ENCODE measurements around the gene EIF2AK3. TPM values are rescaled to one million over a fixed set of nuclear protein-coding genes. Genes with fewer than 3 reads are reported as not detected.

EIF2AK3 gene
- total RNA-seq, 1 donor from 2014 or later = 16.6 TPM

DNA sequence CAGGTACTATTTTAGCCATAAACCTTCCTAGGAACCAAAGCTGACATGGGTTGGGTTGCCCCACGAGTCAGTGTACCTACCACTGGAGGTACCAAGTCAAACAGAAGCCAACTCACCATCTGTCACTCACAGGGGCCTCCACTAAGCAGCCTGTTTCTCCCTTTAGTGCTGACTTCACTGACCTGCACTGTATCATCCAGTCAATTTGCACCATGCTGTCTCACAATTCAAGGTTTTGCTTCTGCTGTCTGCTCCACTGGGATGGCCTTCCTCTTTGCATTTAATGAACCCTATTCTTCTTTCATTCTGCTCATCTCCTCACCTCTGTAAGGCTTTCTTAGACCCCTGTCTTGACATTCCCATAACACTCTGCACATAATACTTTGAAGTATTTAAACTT, 47.2 kb downstream of the EIF2AK3 start:
- TF ChIP-seq, protein P1, sequence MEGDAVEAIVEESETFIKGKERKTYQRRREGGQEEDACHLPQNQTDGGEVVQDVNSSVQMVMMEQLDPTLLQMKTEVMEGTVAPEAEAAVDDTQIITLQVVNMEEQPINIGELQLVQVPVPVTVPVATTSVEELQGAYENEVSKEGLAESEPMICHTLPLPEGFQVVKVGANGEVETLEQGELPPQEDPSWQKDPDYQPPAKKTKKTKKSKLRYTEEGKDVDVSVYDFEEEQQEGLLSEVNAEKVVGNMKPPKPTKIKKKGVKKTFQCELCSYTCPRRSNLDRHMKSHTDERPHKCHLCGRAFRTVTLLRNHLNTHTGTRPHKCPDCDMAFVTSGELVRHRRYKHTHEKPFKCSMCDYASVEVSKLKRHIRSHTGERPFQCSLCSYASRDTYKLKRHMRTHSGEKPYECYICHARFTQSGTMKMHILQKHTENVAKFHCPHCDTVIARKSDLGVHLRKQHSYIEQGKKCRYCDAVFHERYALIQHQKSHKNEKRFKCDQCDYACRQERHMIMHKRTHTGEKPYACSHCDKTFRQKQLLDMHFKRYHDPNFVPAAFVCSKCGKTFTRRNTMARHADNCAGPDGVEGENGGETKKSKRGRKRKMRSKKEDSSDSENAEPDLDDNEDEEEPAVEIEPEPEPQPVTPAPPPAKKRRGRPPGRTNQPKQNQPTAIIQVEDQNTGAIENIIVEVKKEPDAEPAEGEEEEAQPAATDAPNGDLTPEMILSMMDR (IDR thresholded peaks at IDR 0.05) = no peak
- DNase-seq (ENCODE audit: extremely low spot score, unreplicated experiment) = no peak
- Mint-ChIP-seq H3K4me1 (ENCODE audit: unreplicated experiment) (no peaks in the 10 kb centered on the region), H3K4me3 (ENCODE audit: unreplicated experiment) (no peak overlapping the region), H3K36me3 (ENCODE audit: unreplicated experiment) (peaks cover 37% of the 10 kb centered on the region), H3K27ac (ENCODE audit: unreplicated experiment) (no peak overlapping the region), H3K27me3 (ENCODE audit: unreplicated experiment) (no peaks in the 10 kb centered on the region), H3K9me3 (ENCODE audit: unreplicated experiment) (no peaks in the 10 kb centered on the region)

DNA sequence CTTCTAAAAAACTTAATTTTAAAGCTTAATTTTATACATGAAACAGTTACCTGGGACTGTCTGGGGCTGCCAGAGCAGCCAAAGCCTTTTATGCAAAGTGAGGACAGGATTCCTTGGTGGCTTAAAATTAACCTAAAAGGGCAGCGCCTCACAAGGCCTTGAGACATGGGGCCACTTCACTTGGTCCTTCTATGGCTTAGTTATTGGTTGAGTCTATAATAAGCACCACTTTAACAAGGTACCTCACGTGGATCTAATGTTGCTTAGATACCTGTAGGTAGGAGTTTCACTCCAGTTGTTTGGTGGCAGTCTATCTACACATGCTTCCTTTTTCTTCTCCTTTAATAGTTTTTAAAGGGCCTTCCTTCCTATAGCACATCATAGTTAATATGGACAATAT, 51.6 kb downstream of the EIF2AK3 start:
- Mint-ChIP-seq H3K36me3 (ENCODE audit: unreplicated experiment) (peaks cover 42% of the 10 kb centered on the region), H3K4me3 (ENCODE audit: unreplicated experiment) (no peak overlapping the region), H3K27me3 (ENCODE audit: unreplicated experiment) (no peaks in the 10 kb centered on the region), H3K4me1 (ENCODE audit: unreplicated experiment) (no peaks in the 10 kb centered on the region), H3K9me3 (ENCODE audit: unreplicated experiment) (no peaks in the 10 kb centered on the region), H3K27ac (ENCODE audit: unreplicated experiment) (no peak overlapping the region)
- no peak for DNase-seq (ENCODE audit: extremely low spot score, unreplicated experiment)
- TF ChIP-seq, protein P1 (IDR thresholded peaks at IDR 0.05) = no peak

DNA sequence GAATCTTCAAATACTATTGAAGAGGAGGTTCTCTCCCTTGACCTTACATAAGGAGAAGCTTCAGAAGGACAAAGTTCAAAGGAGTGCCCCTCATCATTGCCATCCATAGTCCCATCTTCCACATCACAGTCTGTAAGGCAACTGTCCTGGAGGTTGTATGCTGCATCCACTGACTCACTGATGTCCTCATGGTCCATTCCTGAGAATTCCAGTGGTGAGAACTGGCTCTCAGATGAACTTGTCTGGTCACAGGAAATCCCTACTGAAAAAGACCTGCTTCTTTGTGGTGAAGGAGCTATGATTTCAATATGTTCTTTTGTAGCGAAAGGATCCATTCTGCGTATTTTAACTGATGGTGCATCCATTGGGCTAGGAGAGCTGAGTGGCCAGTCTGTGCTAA, 52.2 kb downstream of the EIF2AK3 start:
- Mint-ChIP-seq H3K4me3 (ENCODE audit: unreplicated experiment) (no peak overlapping the region), H3K27me3 (ENCODE audit: unreplicated experiment) (no peaks in the 10 kb centered on the region), H3K9me3 (ENCODE audit: unreplicated experiment) (no peaks in the 10 kb centered on the region), H3K27ac (ENCODE audit: unreplicated experiment) (no peak overlapping the region), H3K36me3 (ENCODE audit: unreplicated experiment) (peaks cover 43% of the 10 kb centered on the region), H3K4me1 (ENCODE audit: unreplicated experiment) (no peaks in the 10 kb centered on the region)
- DNase-seq (ENCODE audit: extremely low spot score, unreplicated experiment) = no peak
- TF ChIP-seq, protein P1 (IDR thresholded peaks at IDR 0.05) = no peak

DNA sequence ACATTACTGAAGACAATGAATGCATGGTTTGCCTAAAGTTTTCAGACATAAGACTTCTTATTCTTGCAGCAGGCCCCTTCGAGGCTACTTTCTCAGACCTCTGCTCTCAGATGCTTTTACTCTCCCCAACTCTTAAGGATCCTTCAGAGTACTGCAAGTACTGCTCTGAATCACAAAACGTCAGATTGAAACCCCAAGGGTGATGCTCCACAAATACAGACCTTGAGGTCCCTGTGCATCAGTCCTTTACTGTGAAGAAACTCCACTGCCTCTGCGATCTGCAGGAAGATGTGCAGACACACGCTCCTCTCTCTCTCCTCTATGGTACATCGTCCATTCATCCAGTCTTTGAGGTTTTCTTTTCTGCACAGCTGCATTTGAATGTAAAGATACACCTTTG, 52.8 kb downstream of the EIF2AK3 start:
- Mint-ChIP-seq H3K36me3 (ENCODE audit: unreplicated experiment) (peaks cover 42% of the 10 kb centered on the region), H3K27me3 (ENCODE audit: unreplicated experiment) (no peaks in the 10 kb centered on the region), H3K4me3 (ENCODE audit: unreplicated experiment) (no peak overlapping the region), H3K27ac (ENCODE audit: unreplicated experiment) (no peak overlapping the region), H3K4me1 (ENCODE audit: unreplicated experiment) (no peaks in the 10 kb centered on the region), H3K9me3 (ENCODE audit: unreplicated experiment) (no peaks in the 10 kb centered on the region)
- TF ChIP-seq, protein P1 (IDR thresholded peaks at IDR 0.05) = no peak
- DNase-seq (ENCODE audit: extremely low spot score, unreplicated experiment) = no peak

DNA sequence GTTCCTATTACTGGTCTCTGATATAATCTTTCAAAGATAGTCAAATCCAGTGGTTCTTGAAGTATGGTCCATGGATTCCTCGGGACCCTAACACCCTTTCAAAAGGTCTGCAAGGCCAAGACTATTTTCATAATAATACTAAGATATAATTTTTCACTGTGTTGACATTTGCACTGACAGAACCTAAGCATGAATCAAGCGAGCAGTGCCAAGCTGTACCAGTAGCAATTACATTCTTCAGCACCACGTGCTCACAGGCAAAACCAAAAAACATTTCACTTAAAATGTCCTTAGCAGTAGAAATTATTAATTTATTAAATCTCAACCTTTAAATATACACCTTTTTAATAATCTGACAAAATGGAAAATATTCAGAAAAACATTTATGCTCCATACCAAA, 59.1 kb downstream of the EIF2AK3 start:
- H3K27me3 Mint-ChIP-seq (ENCODE audit: unreplicated experiment) = no peaks in the 10 kb centered on the region

More for the DNA sequence above, 59.1 kb downstream of the EIF2AK3 start:
- Mint-ChIP-seq H3K36me3 (ENCODE audit: unreplicated experiment) (peaks cover 33% of the 10 kb centered on the region), H3K27ac (ENCODE audit: unreplicated experiment) (no peak overlapping the region), H3K4me3 (ENCODE audit: unreplicated experiment) (no peak overlapping the region), H3K9me3 (ENCODE audit: unreplicated experiment) (no peaks in the 10 kb centered on the region), H3K4me1 (ENCODE audit: unreplicated experiment) (no peaks in the 10 kb centered on the region)
- TF ChIP-seq, protein P1 (IDR thresholded peaks at IDR 0.05) = no peak
- no peak for DNase-seq (ENCODE audit: extremely low spot score, unreplicated experiment)

Measured in osteocyte (in vitro differentiated cells).